Measurements from ENCODE around the gene SAMHD1. TPM values are rescaled to one million over a fixed set of nuclear protein-coding genes. Genes with fewer than 3 reads are reported as not detected.
A peak's percentile ranks its signal among the peaks of the same experiment; 100 is the strongest.

The SAMHD1 gene
- total RNA-seq, 4 donors from 2014 or later = 17.0 to 212 (median 66.0) TPM

GRCh38 chr20:36860339-36860738 is 91.2 kb downstream of the SAMHD1 start:
- peak overlapping the region in 1 of 4 donors; percentile 89 for H3K4me3 ChIP-seq
- peak overlapping the region in 3 of 4 donors; percentile 90 to 96 (median 95) for H3K27ac ChIP-seq
- no peak for DNase-seq
- intact Hi-C loops (cut with DNase I) = loop anchor here (10.0 kb wide), 1 partner anchor 246 kb away; no protein-coding TSS in a partner anchor
- WGBS, 2 donors = 71 to 77% methylated on average over 3 to 5 of the region's 5 CpGs
- peaks cover 0 to 16% (median 0%) of the 10 kb centered on the region in 3 donors for H3K36me3 ChIP-seq
- TF ChIP-seq POLR2A (IDR thresholded peaks at IDR 0.05) = no peak
- no peaks in the 10 kb centered on the region for H3K9me3 ChIP-seq
- H3K27me3 ChIP-seq = no peaks in the 10 kb centered on the region
- peaks cover 50 to 82% (median 68%) of the 10 kb centered on the region in 3 donors for H3K4me1 ChIP-seq

DNA sequence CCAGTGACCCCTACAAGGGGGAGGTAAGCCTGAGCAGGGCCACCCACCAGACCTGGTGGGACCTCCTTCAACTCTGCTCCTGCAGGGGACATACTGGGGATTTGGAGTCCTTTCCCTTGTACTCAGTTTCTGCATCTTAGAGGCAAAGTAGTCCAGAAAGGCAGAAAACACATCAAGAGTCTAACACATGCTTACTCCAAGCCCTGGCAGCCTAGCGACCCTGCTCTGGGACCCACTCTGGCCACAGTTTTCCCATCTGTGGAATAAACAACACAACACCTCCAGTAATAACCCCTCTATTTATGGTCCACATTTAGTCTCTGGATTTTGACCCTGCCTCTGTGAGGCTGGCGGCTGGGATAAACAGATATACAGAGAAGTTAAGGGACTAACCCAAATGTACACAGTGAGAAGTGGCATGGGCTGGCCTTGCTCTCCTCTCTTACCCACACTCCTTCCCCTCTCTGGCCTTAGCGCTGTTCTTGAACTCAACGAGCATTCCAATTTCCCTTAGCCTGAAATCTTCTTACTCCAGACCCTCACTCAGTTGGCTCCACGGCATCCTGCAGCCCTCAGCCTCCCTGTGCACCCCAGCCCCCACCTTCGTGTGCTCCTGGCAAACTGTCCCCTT is 91.7 kb downstream of the SAMHD1 start:
- TF ChIP-seq CTCF (IDR thresholded peaks at IDR 0.05) (no peak), POLR2A (IDR thresholded peaks at IDR 0.05) (no peak)
- DNase-seq = no peak
- H3K4me1 ChIP-seq = peaks cover 55 to 86% (median 73%) of the 10 kb centered on the region in 3 donors
- H3K27ac ChIP-seq = peak overlapping the region in 3 of 4 donors; percentile 90 to 96 (median 95)
- H3K27me3 ChIP-seq = no peaks in the 10 kb centered on the region
- H3K4me3 ChIP-seq = peak overlapping the region in 1 of 4 donors; percentile 4
- WGBS, 2 donors = 61 to 76% methylated on average over 5 to 6 of the region's 6 CpGs
- H3K9me3 ChIP-seq = no peaks in the 10 kb centered on the region
- peaks cover 0 to 16% (median 0%) of the 10 kb centered on the region in 3 donors for H3K36me3 ChIP-seq
- intact Hi-C loops (cut with DNase I) = loop anchor here (10.0 kb wide), 1 partner anchor 245 kb away; no protein-coding TSS in a partner anchor

GRCh38 chr20:36859282-36859555 is 92.3 kb downstream of the SAMHD1 start:
- TF ChIP-seq CTCF (IDR thresholded peaks at IDR 0.05) (no peak), POLR2A (IDR thresholded peaks at IDR 0.05) (no peak)
- intact Hi-C loops (cut with DNase I) = no loop called here
- no peaks in the 10 kb centered on the region for H3K9me3 ChIP-seq
- WGBS, 2 donors = 65 to 79% methylated on average over 4 of the region's 4 CpGs
- peaks cover 55 to 86% (median 74%) of the 10 kb centered on the region in 3 donors for H3K4me1 ChIP-seq
- DNase-seq = no peak
- H3K36me3 ChIP-seq = peaks cover 0 to 16% (median 0%) of the 10 kb centered on the region in 3 donors
- peak overlapping the region in 3 of 4 donors; percentile 90 to 96 (median 95) for H3K27ac ChIP-seq
- no peaks in the 10 kb centered on the region for H3K27me3 ChIP-seq
- no peak overlapping the region for H3K4me3 ChIP-seq

DNA sequence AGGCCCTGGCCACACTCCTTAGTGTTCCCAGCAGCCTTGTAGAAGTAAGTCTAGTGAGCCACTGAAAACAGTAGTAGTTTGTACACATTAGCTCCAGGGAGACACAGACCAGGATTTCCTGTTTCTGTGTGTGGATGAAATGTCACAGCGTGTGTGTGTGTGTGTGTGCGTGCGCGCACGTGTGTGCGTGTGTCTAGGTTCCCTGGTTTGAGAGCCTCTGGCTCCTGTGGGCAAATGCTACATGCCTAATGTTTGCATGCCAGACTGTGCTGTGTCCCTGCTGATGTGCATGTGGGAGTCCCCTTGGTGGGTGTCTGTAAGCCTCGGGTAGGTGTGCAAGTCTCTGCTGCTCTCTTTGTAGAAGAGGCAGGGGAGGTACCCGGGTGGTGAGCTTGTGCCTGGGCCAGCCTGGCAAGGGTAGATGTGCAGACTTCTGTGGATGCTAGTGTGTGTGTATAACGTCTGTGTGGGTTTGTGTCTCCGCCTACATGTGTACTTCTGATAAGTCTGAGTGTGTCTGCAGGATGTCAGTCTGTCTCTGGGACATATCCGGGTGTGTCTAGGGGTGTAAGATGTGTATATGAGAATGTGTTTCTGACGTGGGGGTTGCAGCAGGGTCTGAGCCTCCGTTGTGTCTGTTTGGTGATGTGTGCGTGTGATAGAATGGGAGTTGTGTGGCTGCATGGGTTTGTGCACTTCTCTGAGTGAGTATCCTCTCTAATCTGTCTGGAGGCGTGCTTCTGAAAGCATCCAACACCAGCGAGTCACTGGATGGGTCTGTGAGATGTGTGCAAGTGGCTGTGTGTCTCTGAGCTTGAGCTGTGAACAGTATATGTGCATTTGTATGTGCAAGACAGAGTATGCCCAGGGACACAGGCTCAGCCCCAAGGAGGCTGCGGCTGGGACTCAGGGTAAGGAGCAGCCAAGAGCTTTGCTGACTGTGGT is 94.5 kb downstream of the SAMHD1 start:
- Histone ChIP-seq H3K27ac (peak overlapping the region; percentile 31 to 87 (median 66)), H3K27me3 (no peaks in the 10 kb centered on the region), H3K4me3 (no peak overlapping the region), H3K9me3 (no peaks in the 10 kb centered on the region), H3K36me3 (peaks cover 0 to 16% (median 0%) of the 10 kb centered on the region in 3 donors), H3K4me1 (peaks cover 49 to 97% (median 91%) of the 10 kb centered on the region in 3 donors)
- intact Hi-C loops (cut with DNase I) = no loop called here
- TF ChIP-seq CTCF (IDR thresholded peaks at IDR 0.05) = no peak
- no peak for TF ChIP-seq POLR2A (IDR thresholded peaks at IDR 0.05)
- no peak for DNase-seq
- 43 to 46% methylated on average over 8 to 10 of the region's 17 CpGs for WGBS, 2 donors

DNA sequence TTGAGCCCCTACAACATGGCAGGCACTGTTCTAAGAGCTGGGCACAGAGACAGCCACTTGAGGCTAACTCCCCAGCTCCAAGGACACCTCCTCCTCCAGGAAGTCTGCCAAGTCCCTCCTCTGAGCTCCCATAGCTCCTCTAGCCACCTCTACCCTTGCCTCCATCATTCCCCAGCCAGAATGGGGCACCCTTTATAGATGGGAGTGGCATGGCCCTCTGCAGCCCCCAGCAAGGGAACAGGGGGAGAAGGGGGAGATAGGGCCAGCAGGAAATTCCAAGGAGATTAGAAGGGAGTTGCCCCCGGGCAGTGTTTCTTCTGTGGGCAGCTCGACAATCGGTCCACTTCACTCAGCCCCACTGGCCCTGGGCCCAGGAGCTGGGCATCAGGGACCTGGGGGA is 95.3 kb downstream of the SAMHD1 start:
- WGBS, 2 donors = 20 to 41% methylated on average over 1 to 3 of the region's 3 CpGs
- TF ChIP-seq POLR2A (IDR thresholded peaks at IDR 0.05) (no peak), CTCF (IDR thresholded peaks at IDR 0.05) (no peak)
- Histone ChIP-seq H3K9me3 (no peaks in the 10 kb centered on the region), H3K4me3 (no peak overlapping the region), H3K4me1 (peaks cover 44 to 97% (median 88%) of the 10 kb centered on the region in 3 donors), H3K36me3 (peaks cover 0 to 16% (median 0%) of the 10 kb centered on the region in 3 donors), H3K27me3 (no peaks in the 10 kb centered on the region), H3K27ac (peak overlapping the region; percentile 31 to 87 (median 66))
- no peak for DNase-seq
- intact Hi-C loops (cut with DNase I) = no loop called here

Data from esophagus squamous epithelium (tissue), 5 donors.